SK-N-SH (cell line): ENCODE data around the gene HSPA1A. TPM values are rescaled to one million over a fixed set of nuclear protein-coding genes. Genes with fewer than 3 reads are reported as not detected.

Experiments
- CTCF ChIA-PET: fragments of 300-600, 350-600 bp; formaldehyde crosslinking; extraction: SDS; loops from one replicate; lab custom pipeline; 2021; lab: Yijun Ruan, JAX
- POLR2A ChIA-PET: fragments of 350-600 bp; sonication (Branson Sonifier 250); formaldehyde crosslinking; extraction: SDS; loops from one replicate; lab custom pipeline; 2020; ENCODE audit warnings: antibody characterized with exemption, inconsistent platforms; lab: Yijun Ruan, JAX
- DNase-seq: peaks from one replicate; pipeline ENCODE4 v3.0.0; 2012
- H2AFZ ChIP-seq: fragments of 200-600 bp; sonication (generic); 2 replicates; pipeline ENCODE4 v1.8.1; 2016; ENCODE audit warnings: antibody characterized with exemption, mild to moderate bottlenecking, low read depth
- H3F3A ChIP-seq: fragments of 200-600 bp; sonication (generic); replicated peaks from 2 replicates; pipeline ENCODE3; 2016; ENCODE audit warnings: antibody characterized with exemption, mild to moderate bottlenecking; ENCODE audit not compliant: insufficient read depth
- H3K27ac ChIP-seq, 2 experiments: fragments of 200-500 bp in 1 of 2; fragments of 200-600 bp in 1 of 2; sonication (Bioruptor generic) in 1 of 2; sonication (generic), shearing (Covaris generic) in 1 of 2; 2 replicates each; pipeline versions ENCODE4 v1.5.1 to v1.6.1; 2014 to 2016; ENCODE audit warnings: low read depth in 2 of 2, inconsistent platforms in 1 of 2, low read length in 1 of 2, mild to moderate bottlenecking in 1 of 2, mixed read lengths in 1 of 2
- H3K27me3 ChIP-seq: fragments of 200-600 bp; sonication (generic), shearing (Covaris generic); 2 replicates; pipeline ENCODE4 v1.6.1; 2016; ENCODE audit warnings: mixed run types; ENCODE audit not compliant: insufficient read depth
- H3K36me3 ChIP-seq, 2 experiments: fragments of 200-500 bp in 1 of 2; fragments of 200-600 bp in 1 of 2; sonication (Bioruptor generic) in 1 of 2; sonication (generic) in 1 of 2; replicated peaks in 1 of 2; 2 replicates each; pipeline versions ENCODE3 to v1.5.1; 2014 to 2016; ENCODE audit warnings: low read length in 1 of 2, mild to moderate bottlenecking in 1 of 2; ENCODE audit not compliant: insufficient read depth in 2 of 2, control insufficient read depth in 1 of 2
- H3K4me1 ChIP-seq, 2 experiments: fragments of 200-500 bp in 1 of 2; fragments of 200-600 bp in 1 of 2; sonication (Bioruptor generic) in 1 of 2; sonication (generic), shearing (Covaris generic) in 1 of 2; 2 replicates each; pipeline versions ENCODE4 v1.5.1 to v1.6.1; 2014 to 2016; ENCODE audit warnings: low read depth in 1 of 2, low read length in 1 of 2, mixed run types in 1 of 2; ENCODE audit not compliant: insufficient read depth in 2 of 2, control insufficient read depth in 1 of 2
- H3K4me2 ChIP-seq: fragments of 200-600 bp; sonication (generic), shearing (Covaris generic); 2 replicates; pipeline ENCODE4 v1.6.1; 2017; ENCODE audit warnings: mixed run types
- H3K4me3 ChIP-seq, 2 experiments: fragments of 200-500 bp in 1 of 2; fragments of 200-600 bp in 1 of 2; sonication (Bioruptor generic) in 1 of 2; sonication (generic), shearing (Covaris generic) in 1 of 2; 2 replicates each; pipeline versions ENCODE4 v1.5.1 to v1.8.1; 2014 to 2016; ENCODE audit warnings: low read depth in 2 of 2, inconsistent platforms in 1 of 2, low read length in 1 of 2, mild to moderate bottlenecking in 1 of 2, mixed read lengths in 1 of 2, moderate library complexity in 1 of 2
- H3K79me2 ChIP-seq: fragments of 200-600 bp; sonication (generic); 2 replicates; pipeline ENCODE4 v1.8.1; 2017; ENCODE audit warnings: mild to moderate bottlenecking; ENCODE audit not compliant: insufficient read depth
- H3K9ac ChIP-seq: fragments of 200-600 bp; sonication (generic); 2 replicates; pipeline ENCODE4 v1.6.1; 2017; ENCODE audit warnings: mixed run types
- H3K9me2 ChIP-seq: fragments of 200-600 bp; sonication (generic); 2 replicates; pipeline ENCODE4 v1.6.1; 2017; ENCODE audit warnings: mixed run types
- H3K9me3 ChIP-seq: fragments of 200-600 bp; sonication (generic); 2 replicates; pipeline ENCODE4 v1.6.1; 2017; ENCODE audit warnings: mixed run types, mild to moderate bottlenecking, moderate library complexity
- H4K20me1 ChIP-seq: fragments of 200-600 bp; sonication (generic); 2 replicates; pipeline ENCODE4 v1.6.1; 2017; ENCODE audit warnings: mild to moderate bottlenecking, mixed run types; ENCODE audit not compliant: insufficient read depth
- CHD2 ChIP-seq: fragments of 150-350 bp; IDR thresholded peaks from 2 replicates; pipeline ENCODE4 v1.6.1; 2018; ENCODE audit warnings: low read length; ENCODE audit not compliant: partially characterized antibody
- ELF1 ChIP-seq: IDR thresholded peaks from 2 replicates; pipeline ENCODE4 v1.4.0; 2012
- FOSL2 ChIP-seq: IDR thresholded peaks from 2 replicates; pipeline ENCODE4 v1.4.0; 2012; ENCODE audit warnings: low read depth, mild to moderate bottlenecking, moderate library complexity, borderline replicate concordance
- FOXJ3 ChIP-seq: sonication (generic); formaldehyde crosslinking; IDR thresholded peaks from 2 replicates; pipeline ENCODE4 v1.5.1; 2020; ENCODE audit warnings: mild to moderate bottlenecking, missing genetic modification reagents
- FOXM1 ChIP-seq: IDR thresholded peaks from 2 replicates; pipeline ENCODE4 v1.4.0; 2012; ENCODE audit warnings: low read depth, mild to moderate bottlenecking
- GATA2 ChIP-seq: sonication (generic); formaldehyde crosslinking; IDR thresholded peaks from 2 replicates; pipeline ENCODE4 v1.5.0; 2020; ENCODE audit warnings: mild to moderate bottlenecking, missing genetic modification reagents
- IRF3 ChIP-seq: fragments of 150-350 bp; IDR thresholded peaks from 2 replicates; pipeline ENCODE4 v1.6.1; 2016; ENCODE audit warnings: mild to moderate bottlenecking, low read depth, low read length
- MEF2A ChIP-seq: IDR thresholded peaks from 2 replicates; pipeline ENCODE4 v1.4.0; 2012; ENCODE audit warnings: low read depth, borderline replicate concordance
- MXI1 ChIP-seq: IDR thresholded peaks from 2 replicates; pipeline ENCODE4 v1.6.1; 2012; ENCODE audit warnings: mild to moderate bottlenecking, low read depth, low read length, improper control_type of control experiment
- NFIC ChIP-seq: IDR thresholded peaks from 2 replicates; pipeline ENCODE4 v1.4.0; 2012; ENCODE audit warnings: borderline replicate concordance
- PBX3 ChIP-seq: IDR thresholded peaks from 2 replicates; pipeline ENCODE4; 2012
- RAD21 ChIP-seq: IDR thresholded peaks from 2 replicates; pipeline ENCODE4 v1.6.1; 2012; ENCODE audit warnings: mild to moderate bottlenecking, low read length
- RCOR1 ChIP-seq: fragments of 150-350 bp; IDR thresholded peaks from 2 replicates; pipeline ENCODE4 v1.6.1; 2017; ENCODE audit warnings: antibody characterized with exemption, low read length
- REST ChIP-seq: IDR thresholded peaks from 2 replicates; pipeline ENCODE4 v1.6.1; 2012; ENCODE audit warnings: mild to moderate bottlenecking, low read depth, low read length, moderate library complexity
- SIN3A ChIP-seq: IDR thresholded peaks from 2 replicates; pipeline ENCODE4 v1.6.1; 2012; ENCODE audit warnings: low read depth, mild to moderate bottlenecking, low read length, moderate library complexity, borderline replicate concordance
- SMC3 ChIP-seq: IDR thresholded peaks from 2 replicates; pipeline ENCODE4 v1.6.1; 2012; ENCODE audit warnings: low read depth, low read length, improper control_type of control experiment
- TCF12 ChIP-seq: IDR thresholded peaks from 2 replicates; pipeline ENCODE4 v1.4.0; 2012
- TEAD4 ChIP-seq: IDR thresholded peaks from 2 replicates; pipeline ENCODE4 v1.4.0; 2012; ENCODE audit warnings: mild to moderate bottlenecking, borderline replicate concordance; ENCODE audit not compliant: insufficient read depth
- YY1 ChIP-seq: IDR thresholded peaks from 2 replicates; pipeline ENCODE4 v1.4.0; 2012; ENCODE audit warnings: low read depth, mild to moderate bottlenecking
- WGBS: methylation state at CpG from one replicate; pipeline ENCODE4 v1.1.6; 2017; ENCODE audit warnings: low lambda C conversion rate; 5-methylcytosine and 5-hydroxymethylcytosine counted together
- polyA plus RNA-seq, 3 experiments: library from polyadenylated mRNA; depleted of rRNA; stranded (reverse); fragments of >200 nt; gene quantifications; 2 replicates each; pipeline ENCODE4 v1.2.3, GENCODE V29; 2012
- TF ChIP-seq, protein P1 (sequence below): fragments of 150-350 bp; IDR thresholded peaks from 2 replicates; pipeline ENCODE4 v1.6.1; 2017; ENCODE audit warnings: antibody characterized with exemption, low read length, low read depth, borderline replicate concordance

The HSPA1A gene
- polyA plus RNA-seq, 1 of the 3 experiments (the other 2 are of a cell fraction): 119 TPM

GRCh38 chr6:31770860-31771259 is 44.5 kb upstream of the HSPA1A start:
- CTCF ChIA-PET: interaction anchor here (0.7 to 3.3 kb wide), 8 partner anchors 7 to 191 kb away, joined by 3 to 16 read pairs (median 4); no protein-coding TSS in a partner anchor

GRCh38 chr6:31771992-31772358 is 43.4 kb upstream of the HSPA1A start:
- no peak overlapping the region for H2AFZ ChIP-seq
- no peaks in the 10 kb centered on the region for H3K79me2 ChIP-seq
- DNase-seq: no peak
- H3K9ac ChIP-seq: no peak overlapping the region
- H3K4me1 ChIP-seq: peaks cover 4 to 5% of the 10 kb centered on the region in 2 experiments; a peak in 2 of 4 replicates
- H3K9me2 ChIP-seq: no peaks in the 10 kb centered on the region
- CTCF ChIA-PET: interaction anchor here (0.9 to 9.9 kb wide), 5 partner anchors 13 to 58 kb away, joined by 3 to 62 read pairs (median 7); no protein-coding TSS in a partner anchor
- H3K4me2 ChIP-seq: no peak overlapping the region
- POLR2A ChIA-PET: interaction anchor here (1.5 kb wide), 1 partner anchor 55 kb away, joined by 3 read pairs; the partner anchor contains the start of gene HSPA1B
- no peaks in the 10 kb centered on the region for H3K9me3 ChIP-seq
- no peak overlapping the region for H3K4me3 ChIP-seq
- no peaks in the 10 kb centered on the region for H3K27me3 ChIP-seq
- no peak overlapping the region for H3K27ac ChIP-seq
- WGBS: 78% methylated on average over 4 of the region's 4 CpGs
- H3F3A ChIP-seq: peaks cover 2% of the 10 kb centered on the region
- H4K20me1 ChIP-seq: no peaks in the 10 kb centered on the region
- H3K36me3 ChIP-seq: no peaks in the 10 kb centered on the region
- no peak for TF ChIP-seq SMC3
- TF ChIP-seq TCF12: no peak
- TF ChIP-seq FOSL2: no peak
- no peak for TF ChIP-seq NFIC
- no peak for TF ChIP-seq PBX3
- no peak for TF ChIP-seq RAD21
- no peak for TF ChIP-seq GATA2
- no peak for TF ChIP-seq REST
- TF ChIP-seq FOXM1: no peak
- TF ChIP-seq CHD2: no peak

More at GRCh38 chr6:31770860-31771259, 44.5 kb upstream of the HSPA1A start:
- H4K20me1 ChIP-seq: no peaks in the 10 kb centered on the region
- POLR2A ChIA-PET: no interaction called here
- no peak for TF ChIP-seq RCOR1
- no peak for TF ChIP-seq SIN3A
- no peak for TF ChIP-seq IRF3
- TF ChIP-seq FOXM1: no peak
- TF ChIP-seq MXI1: no peak
- no peak for TF ChIP-seq PBX3
- no peak for TF ChIP-seq YY1
- no peak for TF ChIP-seq NFIC
- TF ChIP-seq ELF1: no peak
- no peak for TF ChIP-seq FOXJ3 (CRISPR knock-in tag)
- TF ChIP-seq, protein P1, sequence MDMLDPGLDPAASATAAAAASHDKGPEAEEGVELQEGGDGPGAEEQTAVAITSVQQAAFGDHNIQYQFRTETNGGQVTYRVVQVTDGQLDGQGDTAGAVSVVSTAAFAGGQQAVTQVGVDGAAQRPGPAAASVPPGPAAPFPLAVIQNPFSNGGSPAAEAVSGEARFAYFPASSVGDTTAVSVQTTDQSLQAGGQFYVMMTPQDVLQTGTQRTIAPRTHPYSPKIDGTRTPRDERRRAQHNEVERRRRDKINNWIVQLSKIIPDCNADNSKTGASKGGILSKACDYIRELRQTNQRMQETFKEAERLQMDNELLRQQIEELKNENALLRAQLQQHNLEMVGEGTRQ: no peak
- no peak for TF ChIP-seq RAD21
- no peak for TF ChIP-seq TEAD4
- TF ChIP-seq MEF2A: no peak
- H3K9me2 ChIP-seq: no peaks in the 10 kb centered on the region
- H3K9me3 ChIP-seq: no peaks in the 10 kb centered on the region
- H3K27me3 ChIP-seq: no peaks in the 10 kb centered on the region
- H3K36me3 ChIP-seq: no peaks in the 10 kb centered on the region
- H3K4me3 ChIP-seq: no peak overlapping the region
- 92% methylated on average over 2 of the region's 2 CpGs for WGBS
- H3K27ac ChIP-seq: no peak overlapping the region
- no peak overlapping the region for H2AFZ ChIP-seq
- H3K4me2 ChIP-seq: no peak overlapping the region
- H3K9ac ChIP-seq: no peak overlapping the region
- H3K79me2 ChIP-seq: no peaks in the 10 kb centered on the region
- DNase-seq: no peak
- H3K4me1 ChIP-seq: peaks cover 0 to 8% of the 10 kb centered on the region in 2 experiments; a peak in 1 of 4 replicates
- peaks cover 2% of the 10 kb centered on the region for H3F3A ChIP-seq
